PC-3 (cell line): Measurements from ENCODE around the gene KCNJ6. TPM values are rescaled to one million over a fixed set of nuclear protein-coding genes. Genes with fewer than 3 reads are reported as not detected.

Experiments
- ATAC-seq: fragments of 200-7000 bp; cut with Tn5 transposase; 2 replicates; pipeline ENCODE4 v1.9.1; 2020; ENCODE audit warnings: mild to moderate bottlenecking, moderate library complexity
- BruUV-seq: library from RNA; stranded (reverse); fragments of 400-500 nt; replicated peaks from 2 replicates; lab custom pipeline; 2021; lab: Mats Ljungman, UMichigan
- CTCF ChIA-PET: fragments of 300-600 bp; sonication (Branson Sonifier 250); formaldehyde crosslinking; loops from one replicate; lab custom pipeline; 2022; ENCODE audit warnings: antibody characterized with exemption; lab: Charles Lee
- POLR2A ChIA-PET: fragments of 300-600 bp; sonication (Branson Sonifier 250); formaldehyde crosslinking; loops from one replicate; lab custom pipeline; 2022; ENCODE audit warnings: antibody characterized with exemption; ENCODE audit not compliant: unreplicated experiment; lab: Charles Lee
- DNase-seq: peaks from one replicate; pipeline ENCODE4 v3.0.0-alpha.2; 2015
- H2AFZ ChIP-seq: fragments of 300-600 bp; sonication (generic); 2 replicates; pipeline ENCODE4 v1.6.0; 2016; ENCODE audit warnings: antibody characterized with exemption, low read length
- H3F3A ChIP-seq: fragments of 300-600 bp; sonication (generic); one replicate; pipeline ENCODE4 v1.6.0; 2017; ENCODE audit warnings: antibody characterized with exemption, low read length, control low read depth, mild to moderate bottlenecking; ENCODE audit not compliant: unreplicated experiment
- H3K27ac ChIP-seq: fragments of 300-600 bp; sonication (generic); 2 replicates; pipeline ENCODE4 v1.5.1; 2016; ENCODE audit warnings: mild to moderate bottlenecking, low read length
- H3K27me3 ChIP-seq: fragments of 300-600 bp; sonication (generic); 2 replicates; pipeline ENCODE4 v1.6.1; 2016; ENCODE audit warnings: low read length, mixed read lengths
- H3K36me3 ChIP-seq: fragments of 300-600 bp; sonication (generic); 2 replicates; pipeline ENCODE4 v1.6.1; 2016; ENCODE audit warnings: low read depth, mixed run types, low read length, mixed read lengths
- H3K4me1 ChIP-seq: fragments of 300-600 bp; sonication (generic); 2 replicates; pipeline ENCODE4 v1.5.1; 2016; ENCODE audit warnings: low read length; ENCODE audit not compliant: insufficient read depth
- H3K4me2 ChIP-seq: fragments of 300-600 bp; sonication (generic); 2 replicates; pipeline ENCODE4 v1.6.0; 2016; ENCODE audit warnings: low read length
- H3K4me3 ChIP-seq: fragments of 300-600 bp; sonication (generic); 2 replicates; pipeline ENCODE4 v1.5.1; 2016; ENCODE audit warnings: mild to moderate bottlenecking, low read length, mixed read lengths
- H3K79me2 ChIP-seq: fragments of 300-600 bp; sonication (generic); 2 replicates; pipeline ENCODE4 v1.6.1; 2017; ENCODE audit warnings: low read length, mixed read lengths
- H3K9ac ChIP-seq: fragments of 300-600 bp; sonication (generic); 2 replicates; pipeline ENCODE4 v1.6.0; 2016; ENCODE audit warnings: mild to moderate bottlenecking, low read length
- H3K9me2 ChIP-seq: fragments of 300-600 bp; sonication (generic); replicated peaks from 2 replicates; pipeline ENCODE4 v1.6.1; 2016; ENCODE audit warnings: mixed run types, low read length, mixed read lengths
- H3K9me3 ChIP-seq: fragments of 300-600 bp; sonication (generic); 2 replicates; pipeline ENCODE4 v1.6.1; 2016; ENCODE audit warnings: low read length, mixed read lengths
- H4K20me1 ChIP-seq: fragments of 300-600 bp; sonication (generic); 2 replicates; pipeline ENCODE4 v1.6.1; 2016; ENCODE audit warnings: low read length, mixed read lengths
- CTCF ChIP-seq: fragments of 300-600 bp; sonication (generic); conservative IDR thresholded peaks from 2 replicates; pipeline ENCODE4 v1.5.1; 2017; ENCODE audit warnings: antibody characterized with exemption, low read depth, mild to moderate bottlenecking, low read length
- EZH2 ChIP-seq: fragments of 300-600 bp; sonication (generic); IDR thresholded peaks from one replicate; pipeline ENCODE4 v1.6.1; 2017; ENCODE audit warnings: antibody characterized with exemption, mild to moderate bottlenecking, low read length; ENCODE audit not compliant: unreplicated experiment
- EZH2phosphoT487 ChIP-seq: fragments of 300-600 bp; sonication (generic); IDR thresholded peaks from 2 replicates; pipeline ENCODE4 v1.6.1; 2018; ENCODE audit warnings: mild to moderate bottlenecking, antibody characterized with exemption, low read length, borderline replicate concordance
- intact Hi-C: fragments of 100-400 bp; cut with micrococcal nuclease; formaldehyde crosslinking; loops from 2 replicates; pipeline ENCODE4 v1.9.0; 2023
- total RNA-seq: library from RNA; depleted of rRNA; stranded (reverse); fragments of >200 nt; gene quantifications from 2 replicates; pipeline ENCODE4 v1.2.3, GENCODE V29; 2014

Gene KCNJ6
- total RNA-seq, 1 experiment from 2014 or later, result not detected

GRCh38 chr21:37742115-37742514, 174.1 kb downstream of the KCNJ6 start:
- Histone ChIP-seq H3K36me3 (no peaks in the 10 kb centered on the region), H3K4me1 (no peaks in the 10 kb centered on the region), H2AFZ (no peak overlapping the region), H3K27ac (no peak overlapping the region), H3K9ac (no peak overlapping the region), H3K4me2 (no peak overlapping the region), H3F3A (no peaks in the 10 kb centered on the region), H3K9me3 (no peaks in the 10 kb centered on the region), H3K27me3 (peaks cover 42% of the 10 kb centered on the region), H3K4me3 (no peak overlapping the region), H4K20me1 (no peaks in the 10 kb centered on the region), H3K79me2 (no peaks in the 10 kb centered on the region), H3K9me2 (no peaks in the 10 kb centered on the region)
- DNase-seq, result no peak
- BruUV-seq, result no TSS peak
- intact Hi-C loops, result no loop called here
- TF ChIP-seq EZH2phosphoT487 (no peak), CTCF (no peak), EZH2 (no peak)
- ChIA-PET CTCF (no interaction called here), POLR2A (no interaction called here)
- no peak for ATAC-seq

DNA sequence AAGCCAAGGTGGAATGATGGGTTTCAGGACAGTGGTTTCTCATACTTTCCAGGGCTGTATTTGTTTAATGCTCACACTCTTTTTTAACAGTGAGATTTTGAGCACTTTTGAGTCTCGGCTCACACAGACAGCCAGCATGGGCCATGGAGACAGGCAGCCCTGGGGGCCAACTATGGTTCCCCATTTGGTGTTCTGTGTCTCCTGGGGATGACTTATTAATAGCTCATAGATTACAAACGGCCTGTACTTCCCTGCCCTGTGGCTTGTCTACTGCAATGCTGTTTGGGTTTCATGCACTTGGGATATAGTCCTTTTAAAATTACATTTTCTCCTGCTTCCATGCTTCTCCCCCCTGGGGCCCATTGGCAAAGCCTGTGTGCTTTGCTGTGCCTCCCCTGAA, 178.3 kb downstream of the KCNJ6 start:
- H3K79me2 ChIP-seq, result no peaks in the 10 kb centered on the region
- H3K4me1 ChIP-seq, result no peaks in the 10 kb centered on the region
- H3K27me3 ChIP-seq, result peaks cover 75% of the 10 kb centered on the region
- no TSS peak for BruUV-seq
- intact Hi-C loops, result no loop called here
- H3K9me3 ChIP-seq, result no peaks in the 10 kb centered on the region
- no peak overlapping the region for H3K4me3 ChIP-seq
- no peak for DNase-seq
- no peaks in the 10 kb centered on the region for H3F3A ChIP-seq
- no peak for ATAC-seq
- TF ChIP-seq EZH2, result no peak
- no peak for TF ChIP-seq CTCF
- no peak for TF ChIP-seq EZH2phosphoT487
- ChIA-PET CTCF (no interaction called here), POLR2A (no interaction called here)
- no peaks in the 10 kb centered on the region for H3K36me3 ChIP-seq
- H3K27ac ChIP-seq, result no peak overlapping the region
- H4K20me1 ChIP-seq, result no peaks in the 10 kb centered on the region
- no peak overlapping the region for H3K4me2 ChIP-seq
- H2AFZ ChIP-seq, result no peak overlapping the region
- H3K9me2 ChIP-seq, result no peaks in the 10 kb centered on the region
- no peak overlapping the region for H3K9ac ChIP-seq

DNA sequence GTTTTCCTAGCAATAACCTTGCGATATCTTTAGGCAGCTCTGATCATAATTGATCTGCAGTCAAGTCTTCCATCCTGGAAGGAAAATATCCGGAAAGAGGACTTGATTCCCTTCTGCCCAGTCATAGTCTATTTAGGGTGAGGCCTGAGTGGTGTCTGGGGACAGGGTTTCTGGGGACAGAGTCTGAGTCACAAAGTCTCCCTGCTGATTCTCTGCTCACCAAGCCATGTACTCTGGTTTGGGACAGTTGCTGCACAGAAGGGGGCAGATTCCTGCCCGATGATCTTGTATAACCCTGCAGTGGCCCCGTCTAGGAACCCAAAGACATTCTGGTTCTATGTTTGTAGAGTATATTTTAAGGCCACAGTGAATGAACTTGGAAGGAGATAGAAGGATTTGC, 178.8 kb downstream of the KCNJ6 start:
- Histone ChIP-seq H3K4me2 (no peak overlapping the region), H3K9me2 (no peaks in the 10 kb centered on the region), H4K20me1 (no peaks in the 10 kb centered on the region), H3K27ac (no peak overlapping the region), H3K9me3 (no peaks in the 10 kb centered on the region), H3F3A (no peaks in the 10 kb centered on the region), H3K79me2 (no peaks in the 10 kb centered on the region), H3K4me1 (no peaks in the 10 kb centered on the region), H3K27me3 (peaks cover 80% of the 10 kb centered on the region), H3K9ac (no peak overlapping the region), H3K4me3 (no peak overlapping the region), H3K36me3 (no peaks in the 10 kb centered on the region), H2AFZ (no peak overlapping the region)
- ChIA-PET CTCF (no interaction called here), POLR2A (no interaction called here)
- DNase-seq (no peak), ATAC-seq (no peak)
- no TSS peak for BruUV-seq
- TF ChIP-seq EZH2phosphoT487 (no peak), CTCF (no peak), EZH2 (no peak)
- intact Hi-C loops, result no loop called here
